HL-60 (cell line): ENCODE results near the gene CEACAM21.

Experiments
- DNase-seq, 2 experiments: peaks; one replicate each; pipeline ENCODE4 v3.0.0-alpha.2; 2010 to 2020; ENCODE audit warnings: low read depth in 1 of 2, low spot score in 1 of 2
- H3K27ac ChIP-seq: fragments of 250-450 bp; sonication (Bioruptor Pico); replicated peaks from 2 replicates; pipeline ENCODE4 v1.5.1; 2020; ENCODE audit warnings: mild to moderate bottlenecking, moderate library complexity
- H3K27me3 ChIP-seq: fragments of 250-450 bp; sonication (Bioruptor Pico); 2 replicates; pipeline ENCODE4 v1.5.1; 2021; ENCODE audit warnings: mild to moderate bottlenecking, moderate library complexity; ENCODE audit not compliant: insufficient read depth, poor library complexity, severe bottlenecking
- H3K4me3 ChIP-seq: replicated peaks from 2 replicates; pipeline ENCODE4 v1.5.1; 2011; ENCODE audit warnings: mild to moderate bottlenecking, control low read depth, low read length; ENCODE audit not compliant: insufficient read depth
- CTCF ChIP-seq: IDR thresholded peaks from one replicate; pipeline ENCODE4 v1.5.1; 2011; ENCODE audit warnings: low read length, control low read depth, inconsistent platforms; ENCODE audit not compliant: insufficient read depth
- GABPA ChIP-seq: IDR thresholded peaks from 2 replicates; pipeline ENCODE4 v1.6.1; 2012; ENCODE audit warnings: low read depth
- POLR2AphosphoS5 ChIP-seq: IDR thresholded peaks from 2 replicates; pipeline ENCODE4 v1.6.1; 2012; ENCODE audit warnings: low read depth
- REST ChIP-seq: IDR thresholded peaks from 2 replicates; pipeline ENCODE4 v1.6.1; 2012; ENCODE audit warnings: low read depth; ENCODE audit not compliant: insufficient replicate concordance
- SPI1 ChIP-seq: IDR thresholded peaks from 2 replicates; pipeline ENCODE4 v1.6.1; 2012; ENCODE audit warnings: low read depth, mild to moderate bottlenecking, borderline replicate concordance

Gene CEACAM21

GRCh38 chr19:41565379-41565720 is 10.6 kb upstream of the CEACAM21 start:
- no peak for DNase-seq
- Histone ChIP-seq H3K4me3 (no peak overlapping the region), H3K27me3 (peaks cover 32% of the 10 kb centered on the region), H3K27ac (no peak overlapping the region)
- TF ChIP-seq CTCF (no peak), POLR2AphosphoS5 (no peak), REST (no peak), GABPA (no peak), SPI1 (no peak)

GRCh38 chr19:41566001-41566400 is 10.0 kb upstream of the CEACAM21 start:
- H3K27ac ChIP-seq: no peak overlapping the region
- H3K4me3 ChIP-seq: no peak overlapping the region
- H3K27me3 ChIP-seq: peaks cover 32% of the 10 kb centered on the region
- TF ChIP-seq SPI1 (no peak), POLR2AphosphoS5 (no peak), GABPA (no peak), REST (no peak), CTCF (no peak)
- no peak for DNase-seq

GRCh38 chr19:41569481-41570150 is 6.3 kb upstream of the CEACAM21 start:
- no peak overlapping the region for H3K27ac ChIP-seq
- H3K27me3 ChIP-seq: peaks cover 21% of the 10 kb centered on the region
- DNase-seq: no peak
- no peak for TF ChIP-seq CTCF
- TF ChIP-seq GABPA: no peak
- no peak for TF ChIP-seq REST
- TF ChIP-seq POLR2AphosphoS5: no peak
- TF ChIP-seq SPI1: no peak
- no peak overlapping the region for H3K4me3 ChIP-seq
